ENCODE results near the gene VWA3A.

DNA sequence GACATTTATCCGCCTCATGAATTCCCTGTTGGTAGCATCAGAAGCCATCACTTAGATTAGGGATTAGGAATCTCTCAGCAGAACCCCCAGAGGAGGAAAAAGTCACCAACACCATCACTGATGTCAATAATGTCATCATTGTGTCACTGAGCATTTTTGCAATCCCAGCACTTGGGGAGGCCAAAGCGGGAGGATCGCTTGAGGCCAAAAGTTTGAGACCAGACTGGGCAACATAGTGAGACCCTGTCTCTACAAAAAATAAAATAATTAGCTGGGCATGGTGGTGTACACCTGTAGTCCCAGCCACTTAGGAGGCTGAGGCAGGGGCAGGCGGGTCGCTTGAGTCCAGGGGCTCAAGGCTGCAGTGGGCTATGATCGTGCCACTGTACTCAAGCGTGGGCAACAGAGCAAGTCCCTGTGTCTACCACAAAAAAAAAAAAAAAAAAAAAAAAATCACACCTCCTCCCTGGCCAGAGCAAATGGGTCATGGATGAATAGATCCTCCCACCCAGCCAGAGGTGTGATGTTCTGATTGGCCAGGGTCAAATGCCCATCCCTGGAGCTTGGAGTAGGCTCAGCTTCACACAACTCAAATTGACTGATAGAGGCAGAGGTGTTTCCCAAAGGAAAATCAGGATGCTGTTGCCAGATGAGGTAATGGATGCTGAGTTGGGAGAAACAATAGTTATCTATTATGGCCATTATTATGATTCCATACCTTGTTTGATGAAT, 31.6 kb downstream of the VWA3A start:
- TF ChIP-seq, protein P1, sequence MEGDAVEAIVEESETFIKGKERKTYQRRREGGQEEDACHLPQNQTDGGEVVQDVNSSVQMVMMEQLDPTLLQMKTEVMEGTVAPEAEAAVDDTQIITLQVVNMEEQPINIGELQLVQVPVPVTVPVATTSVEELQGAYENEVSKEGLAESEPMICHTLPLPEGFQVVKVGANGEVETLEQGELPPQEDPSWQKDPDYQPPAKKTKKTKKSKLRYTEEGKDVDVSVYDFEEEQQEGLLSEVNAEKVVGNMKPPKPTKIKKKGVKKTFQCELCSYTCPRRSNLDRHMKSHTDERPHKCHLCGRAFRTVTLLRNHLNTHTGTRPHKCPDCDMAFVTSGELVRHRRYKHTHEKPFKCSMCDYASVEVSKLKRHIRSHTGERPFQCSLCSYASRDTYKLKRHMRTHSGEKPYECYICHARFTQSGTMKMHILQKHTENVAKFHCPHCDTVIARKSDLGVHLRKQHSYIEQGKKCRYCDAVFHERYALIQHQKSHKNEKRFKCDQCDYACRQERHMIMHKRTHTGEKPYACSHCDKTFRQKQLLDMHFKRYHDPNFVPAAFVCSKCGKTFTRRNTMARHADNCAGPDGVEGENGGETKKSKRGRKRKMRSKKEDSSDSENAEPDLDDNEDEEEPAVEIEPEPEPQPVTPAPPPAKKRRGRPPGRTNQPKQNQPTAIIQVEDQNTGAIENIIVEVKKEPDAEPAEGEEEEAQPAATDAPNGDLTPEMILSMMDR (IDR thresholded peaks at IDR 0.05; ENCODE audit: low read length), result no peak
- TF ChIP-seq EZH2phosphoT487 (IDR thresholded peaks at IDR 0.05; ENCODE audit: low read length), result no peak

All from MM.1S (cell line).